HepG2 (cell line): ENCODE measurements around the gene MLF1. TPM values are rescaled to one million over a fixed set of nuclear protein-coding genes. Genes with fewer than 3 reads are reported as not detected.

ENCODE experiments used
- CERS6 ChIP-seq: sonication (generic); formaldehyde crosslinking; IDR thresholded peaks from 2 replicates; pipeline ENCODE4 v1.5.0; 2020; ENCODE audit warnings: missing genetic modification reagents
- MNT ChIP-seq: fragments of 450-650 bp; IDR thresholded peaks from 2 replicates; pipeline ENCODE4 v1.6.1; 2016
- PRDM10 ChIP-seq: sonication (generic); formaldehyde crosslinking; IDR thresholded peaks from 2 replicates; pipeline ENCODE4 v1.4.0; 2020; ENCODE audit warnings: low read depth, missing genetic modification reagents
- SKIL ChIP-seq: sonication (generic); formaldehyde crosslinking; IDR thresholded peaks from 2 replicates; pipeline ENCODE4 v1.8.0; 2022; ENCODE audit warnings: missing genetic modification reagents, mild to moderate bottlenecking, moderate library complexity, borderline replicate concordance
- TBP ChIP-seq: sonication (generic); formaldehyde crosslinking; IDR thresholded peaks from 2 replicates; pipeline ENCODE4 v1.5.0; 2020; ENCODE audit warnings: missing genetic modification reagents
- TGIF2 ChIP-seq: IDR thresholded peaks from 2 replicates; pipeline ENCODE4 v1.6.1; 2016; ENCODE audit warnings: control low read depth, missing compliant biosample characterization
- TRIM22 ChIP-seq: fragments of 450-650 bp; IDR thresholded peaks from 2 replicates; pipeline ENCODE4 v1.6.1; 2017
- ZNF10 ChIP-seq: sonication (generic); formaldehyde crosslinking; IDR thresholded peaks from 2 replicates; pipeline ENCODE4 v1.4.0; 2020; ENCODE audit warnings: mild to moderate bottlenecking, low read depth, missing genetic modification reagents, borderline replicate concordance
- ZNF101 ChIP-seq: sonication (generic); formaldehyde crosslinking; IDR thresholded peaks from 2 replicates; pipeline ENCODE4 v1.4.0; 2020; ENCODE audit warnings: mild to moderate bottlenecking, low read depth, missing genetic modification reagents, borderline replicate concordance
- ZNF121 ChIP-seq: sonication (generic); formaldehyde crosslinking; IDR thresholded peaks from 2 replicates; pipeline ENCODE4 v1.5.0; 2020; ENCODE audit warnings: mild to moderate bottlenecking, missing genetic modification reagents
- ZNF180 ChIP-seq: sonication (generic); formaldehyde crosslinking; IDR thresholded peaks from 2 replicates; pipeline ENCODE4 v1.4.0; 2020; ENCODE audit warnings: low read depth, missing genetic modification reagents, borderline replicate concordance
- ZNF280B ChIP-seq: sonication (generic); formaldehyde crosslinking; IDR thresholded peaks from 2 replicates; pipeline ENCODE4 v1.5.0; 2020; ENCODE audit warnings: missing genetic modification reagents, mild to moderate bottlenecking, borderline replicate concordance
- ZNF3 ChIP-seq: IDR thresholded peaks from 2 replicates; pipeline ENCODE4 v1.7.0; 2017; ENCODE audit warnings: inconsistent platforms
- ZNF317 ChIP-seq: sonication (generic); formaldehyde crosslinking; IDR thresholded peaks from 2 replicates; pipeline ENCODE4 v1.5.0; 2020; ENCODE audit warnings: mild to moderate bottlenecking, missing genetic modification reagents
- ZNF557 ChIP-seq: sonication (generic); formaldehyde crosslinking; IDR thresholded peaks from 2 replicates; pipeline ENCODE4 v1.4.0; 2020; ENCODE audit warnings: missing genetic modification reagents
- ZNF570 ChIP-seq: sonication (generic); formaldehyde crosslinking; IDR thresholded peaks from 2 replicates; pipeline ENCODE4 v1.4.0; 2020; ENCODE audit warnings: mild to moderate bottlenecking, missing genetic modification reagents, borderline replicate concordance
- ZNF576 ChIP-seq: sonication (generic); formaldehyde crosslinking; IDR thresholded peaks from 2 replicates; pipeline ENCODE4 v1.4.0; 2020; ENCODE audit warnings: mild to moderate bottlenecking, missing genetic modification reagents
- ZSCAN25 ChIP-seq: sonication (generic); formaldehyde crosslinking; IDR thresholded peaks from 2 replicates; pipeline ENCODE4 v1.8.0; 2022; ENCODE audit warnings: mild to moderate bottlenecking, missing genetic modification reagents
- polyA plus RNA-seq, 8 experiments: library from polyadenylated mRNA; depleted of rRNA in 3 of 8; stranded (reverse) in 7 of 8; unstranded in 1 of 8; fragments of >200 nt; fragmentation: Illumina TruSeq in 4 of 8; extraction: Trizol in 4 of 8; gene quantifications; 2 replicates each; pipeline versions ENCODE4 v1.2.1 to v1.2.3, GENCODE V29; 2011 to 2016; ENCODE audit warnings: low read depth in 4 of 8, missing spikeins in 1 of 8, mixed read lengths in 1 of 8; ENCODE audit not compliant: insufficient read depth in 1 of 8
- total RNA-seq, 5 experiments: library from RNA; depleted of rRNA; stranded (reverse); fragments of >200 nt; fragmentation: Illumina TruSeq; extraction: Trizol; gene quantifications; 2 replicates each; pipeline ENCODE4 v1.2.3, GENCODE V29; 2016; ENCODE audit warnings: low read depth in 1 of 5

The MLF1 gene
- total and polyA plus RNA-seq, 2 of the 13 experiments (the other 11 are each of a cell fraction or from before 2014, with no cell fraction given) = 0.88 to 1.0 TPM

GRCh38 chr3:158644345-158644908 lies 73.4 kb downstream of the MLF1 start, which contains the start of gene GFM1 (continued):
- peak; percentile 88; the same call in 1 of the 2 replicates for TF ChIP-seq ZNF280B (CRISPR knock-in tag)
- no peak for TF ChIP-seq ZNF10 (CRISPR knock-in tag)
- peak; percentile 57; the same call in 1 of the 2 replicates for TF ChIP-seq MNT
- TF ChIP-seq CERS6 (CRISPR knock-in tag) = no peak
- peak; percentile 41; the same call in 1 of the 2 replicates for TF ChIP-seq ZSCAN25 (CRISPR knock-in tag)
- no peak for TF ChIP-seq ZNF557 (CRISPR knock-in tag)
- no peak for TF ChIP-seq ZNF576 (CRISPR knock-in tag)
- no peak for TF ChIP-seq ZNF180 (CRISPR knock-in tag)
- no peak for TF ChIP-seq ZNF3
- TF ChIP-seq TRIM22 = no peak
- no peak for TF ChIP-seq ZNF121 (CRISPR knock-in tag)
- no peak for TF ChIP-seq ZNF101 (CRISPR knock-in tag)
- no peak for TF ChIP-seq SKIL (CRISPR knock-in tag)
- peak; percentile 97 for TF ChIP-seq TGIF2 (CRISPR knock-in tag)
- TF ChIP-seq ZNF570 (CRISPR knock-in tag) = no peak
- TF ChIP-seq PRDM10 (CRISPR knock-in tag) = 0 out of 2 replicates have a peak, but pooled peaks have one; percentile 42
- peak; percentile 91 for TF ChIP-seq ZNF317 (CRISPR knock-in tag)
- TF ChIP-seq TBP = no peak
